Natural killer cell (primary cell): ENCODE results near the gene NDE1. TPM values are rescaled to one million over a fixed set of nuclear protein-coding genes. Genes with fewer than 3 reads are reported as not detected.

Experiments
- ATAC-seq, 3 donors: fragments of 150-1000 bp in 2 of 3; fragments of 200-7000 bp in 1 of 3; cut with Tn5 transposase; 1 replicate in 1 of 3; 2 replicates in 2 of 3; pipeline ENCODE4 v1.10.0; 2021; ENCODE audit warnings: mild to moderate bottlenecking in 2 of 3, moderate library complexity in 2 of 3
- DNase-seq, 2 donors: peaks; one replicate each; pipeline versions ENCODE4 v3.0.0 to v3.0.0-alpha.2; 2013 to 2021; ENCODE audit warnings: mixed read lengths in 1 of 2
- H3K27ac ChIP-seq: one replicate; pipeline ENCODE4 v1.5.1; 2013; ENCODE audit warnings: mild to moderate bottlenecking, low read length
- H3K27me3 ChIP-seq: one replicate; pipeline ENCODE4 v1.6.1; 2013; ENCODE audit warnings: low read length; ENCODE audit not compliant: control insufficient read depth, insufficient read depth
- H3K36me3 ChIP-seq: one replicate; pipeline ENCODE4 v1.6.1; 2013; ENCODE audit warnings: low read length; ENCODE audit not compliant: control insufficient read depth, insufficient read depth
- H3K4me1 ChIP-seq: one replicate; pipeline ENCODE4 v1.6.1; 2013; ENCODE audit warnings: low read length; ENCODE audit not compliant: control insufficient read depth, insufficient read depth
- H3K4me3 ChIP-seq: one replicate; pipeline ENCODE4 v1.5.1; 2013; ENCODE audit warnings: low read length
- H3K9me3 ChIP-seq: one replicate; pipeline ENCODE4 v1.6.1; 2013; ENCODE audit warnings: low read length; ENCODE audit not compliant: control insufficient read depth, insufficient read depth
- H3K27ac Mint-ChIP-seq, 2 donors: one replicate each; pipeline ENCODE4 v1.8.0; 2022; ENCODE audit warnings: mild to moderate bottlenecking in 2 of 2, mixed read lengths in 2 of 2, moderate library complexity in 1 of 2
- H3K27me3 Mint-ChIP-seq, 2 donors: one replicate each; pipeline ENCODE4 v1.8.0; 2022; ENCODE audit warnings: low read depth in 2 of 2, mixed read lengths in 2 of 2
- H3K36me3 Mint-ChIP-seq: one replicate; pipeline ENCODE4 v1.8.0; 2022; ENCODE audit warnings: mixed read lengths
- H3K4me1 Mint-ChIP-seq, 2 donors: one replicate each; pipeline ENCODE4 v1.8.0; 2022; ENCODE audit warnings: mixed read lengths in 2 of 2
- H3K4me3 Mint-ChIP-seq: one replicate; pipeline ENCODE4 v1.8.0; 2022; ENCODE audit warnings: mild to moderate bottlenecking, moderate library complexity, mixed read lengths
- H3K9me3 Mint-ChIP-seq, 2 donors: one replicate each; pipeline ENCODE4 v1.8.0; 2022; ENCODE audit warnings: mixed read lengths in 2 of 2
- WGBS: methylation state at CpG from one replicate; pipeline ENCODE4 v1.1.7; 2013; ENCODE audit warnings: missing lambda C conversion rate; ENCODE audit not compliant: insufficient coverage; 5-methylcytosine and 5-hydroxymethylcytosine counted together
- intact Hi-C: fragments of 100-400 bp; cut with micrococcal nuclease; formaldehyde crosslinking; loops from one replicate; pipeline ENCODE4 v1.14.2; 2022
- total RNA-seq, 4 donors: library from RNA; stranded (reverse); fragments of 120-200 nt in 1 of 4; gene quantifications; one replicate each; pipeline versions ENCODE4 v1.2.3 to v1.2.4, GENCODE V29; 2013 to 2022
- TF ChIP-seq, protein P1 (sequence below): fragments of 200-600 bp; IDR thresholded peaks from one replicate; pipeline ENCODE4 v1.8.0; 2022; ENCODE audit warnings: antibody characterized with exemption

NDE1 gene
- total RNA-seq, 3 donors from 2014 or later (not counting 1 experiment from before 2014, with no cell fraction given), result 104 to 118 (median 114) TPM

DNA sequence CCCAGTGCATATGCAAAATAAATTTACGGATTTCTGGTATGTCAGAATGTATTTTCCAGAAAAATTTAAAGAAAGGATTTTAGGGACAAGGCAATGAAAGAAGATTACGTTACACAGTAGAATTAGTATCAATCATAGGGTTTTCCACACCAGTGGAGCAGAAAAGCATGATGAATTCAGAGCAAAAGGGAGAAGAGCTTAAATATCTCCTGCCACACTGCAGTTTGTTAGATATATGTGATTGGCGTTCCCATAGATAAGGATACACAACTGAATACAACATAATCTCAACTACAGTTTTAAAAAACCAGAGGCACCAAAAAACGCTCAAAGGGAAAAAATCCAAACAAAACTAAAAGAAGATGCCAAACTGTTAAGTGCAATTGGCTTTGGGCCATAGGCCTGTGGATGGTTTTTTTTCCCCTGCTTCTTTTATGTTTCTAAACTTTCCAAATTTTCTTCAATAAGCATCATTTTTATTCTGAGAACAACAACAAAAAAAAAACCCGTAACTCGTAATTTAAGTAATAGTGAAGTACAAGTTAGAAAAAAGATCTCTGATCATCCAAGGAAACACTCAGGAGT is 29.3 kb upstream of the NDE1 start:
- Mint-ChIP-seq H3K4me3 (no peak overlapping the region), H3K27me3 (no peaks in the 10 kb centered on the region), H3K27ac (no peak overlapping the region), H3K4me1 (peaks cover 0 to 8% of the 10 kb centered on the region in 2 donors), H3K9me3 (no peaks in the 10 kb centered on the region), H3K36me3 (peaks cover 31% of the 10 kb centered on the region)
- H3K4me1 ChIP-seq, result no peaks in the 10 kb centered on the region
- H3K9me3 ChIP-seq, result no peaks in the 10 kb centered on the region
- intact Hi-C loops, result no loop called here
- peaks cover 88% of the 10 kb centered on the region for H3K36me3 ChIP-seq
- ATAC-seq, result no peak
- H3K27me3 ChIP-seq, result no peaks in the 10 kb centered on the region
- WGBS, result 91% methylated on average over 2 of the region's 6 CpGs
- no peak overlapping the region for H3K4me3 ChIP-seq
- TF ChIP-seq, protein P1, sequence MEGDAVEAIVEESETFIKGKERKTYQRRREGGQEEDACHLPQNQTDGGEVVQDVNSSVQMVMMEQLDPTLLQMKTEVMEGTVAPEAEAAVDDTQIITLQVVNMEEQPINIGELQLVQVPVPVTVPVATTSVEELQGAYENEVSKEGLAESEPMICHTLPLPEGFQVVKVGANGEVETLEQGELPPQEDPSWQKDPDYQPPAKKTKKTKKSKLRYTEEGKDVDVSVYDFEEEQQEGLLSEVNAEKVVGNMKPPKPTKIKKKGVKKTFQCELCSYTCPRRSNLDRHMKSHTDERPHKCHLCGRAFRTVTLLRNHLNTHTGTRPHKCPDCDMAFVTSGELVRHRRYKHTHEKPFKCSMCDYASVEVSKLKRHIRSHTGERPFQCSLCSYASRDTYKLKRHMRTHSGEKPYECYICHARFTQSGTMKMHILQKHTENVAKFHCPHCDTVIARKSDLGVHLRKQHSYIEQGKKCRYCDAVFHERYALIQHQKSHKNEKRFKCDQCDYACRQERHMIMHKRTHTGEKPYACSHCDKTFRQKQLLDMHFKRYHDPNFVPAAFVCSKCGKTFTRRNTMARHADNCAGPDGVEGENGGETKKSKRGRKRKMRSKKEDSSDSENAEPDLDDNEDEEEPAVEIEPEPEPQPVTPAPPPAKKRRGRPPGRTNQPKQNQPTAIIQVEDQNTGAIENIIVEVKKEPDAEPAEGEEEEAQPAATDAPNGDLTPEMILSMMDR, result no peak
- H3K27ac ChIP-seq, result no peak overlapping the region
- DNase-seq, result no peak

DNA sequence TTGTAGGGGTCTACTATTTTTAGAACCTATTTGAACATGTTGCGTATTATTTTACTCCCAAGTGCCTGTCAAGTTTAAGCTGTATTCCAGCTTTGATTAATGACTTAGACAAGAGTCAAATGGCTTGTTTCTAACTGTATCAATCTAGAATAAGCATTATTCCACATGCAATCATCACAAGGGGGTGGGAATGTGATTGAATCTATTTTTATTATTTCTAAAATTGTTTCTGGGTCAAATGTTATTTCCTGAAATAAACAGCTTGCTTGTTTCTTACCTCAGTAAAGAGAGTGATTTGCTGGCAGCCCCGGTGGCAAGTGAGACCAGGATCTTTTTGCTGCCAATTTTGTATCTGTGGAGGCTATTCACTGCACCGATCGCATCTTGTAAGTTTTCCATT is 28.6 kb upstream of the NDE1 start:
- Mint-ChIP-seq H3K27me3 (no peaks in the 10 kb centered on the region), H3K27ac (no peak overlapping the region), H3K9me3 (no peaks in the 10 kb centered on the region), H3K36me3 (peaks cover 30% of the 10 kb centered on the region), H3K4me3 (no peak overlapping the region), H3K4me1 (peaks cover 0 to 8% of the 10 kb centered on the region in 2 donors)
- no peaks in the 10 kb centered on the region for H3K9me3 ChIP-seq
- peaks cover 80% of the 10 kb centered on the region for H3K36me3 ChIP-seq
- H3K4me3 ChIP-seq, result no peak overlapping the region
- TF ChIP-seq, protein P1, result no peak
- no peak for ATAC-seq
- intact Hi-C loops, result no loop called here
- no peaks in the 10 kb centered on the region for H3K27me3 ChIP-seq
- no peaks in the 10 kb centered on the region for H3K4me1 ChIP-seq
- no peak for DNase-seq
- no peak overlapping the region for H3K27ac ChIP-seq
- whole genome bisulfite sequencing, result 97% methylated on average over 3 of the region's 4 CpGs

DNA sequence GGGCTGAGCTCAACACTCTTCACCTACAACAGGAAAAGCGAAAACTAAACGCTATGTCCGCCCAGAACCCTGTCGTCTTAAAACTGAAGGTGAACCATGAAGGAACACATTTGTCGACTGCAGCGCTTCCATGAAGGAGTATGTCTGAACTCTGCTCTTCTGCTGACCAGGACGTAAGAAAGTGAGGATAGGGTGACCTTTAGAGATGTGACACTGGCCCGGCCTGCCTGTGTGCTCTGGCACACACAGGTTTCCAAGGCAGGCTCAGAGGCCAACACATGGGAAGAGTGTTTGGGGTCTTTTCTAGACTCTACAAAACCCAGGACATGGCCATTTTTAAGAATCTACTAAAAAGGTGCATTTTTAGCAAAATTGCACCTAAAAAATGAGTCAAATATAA is 28.2 kb upstream of the NDE1 start:
- ATAC-seq, result no peak

More for the DNA sequence above, 28.2 kb upstream of the NDE1 start:
- Mint-ChIP-seq H3K36me3 (peaks cover 26% of the 10 kb centered on the region), H3K4me3 (no peak overlapping the region), H3K27ac (no peak overlapping the region), H3K9me3 (no peaks in the 10 kb centered on the region), H3K4me1 (peaks cover 0 to 8% of the 10 kb centered on the region in 2 donors), H3K27me3 (no peaks in the 10 kb centered on the region)
- Histone ChIP-seq H3K9me3 (no peaks in the 10 kb centered on the region), H3K4me3 (no peak overlapping the region), H3K4me1 (no peaks in the 10 kb centered on the region), H3K27ac (no peak overlapping the region), H3K27me3 (no peaks in the 10 kb centered on the region), H3K36me3 (peaks cover 76% of the 10 kb centered on the region)
- TF ChIP-seq, protein P1, result no peak
- intact Hi-C loops, result no loop called here
- DNase-seq, result no peak
- over 99% methylated on average over 8 of the region's 8 CpGs for WGBS
